Uterus (tissue), 4 donors: ENCODE measurements around the gene SSBP3. TPM values are rescaled to one million over a fixed set of nuclear protein-coding genes. Genes with fewer than 3 reads are reported as not detected.

Source experiments
- DNase-seq, 2 donors: peaks; one replicate each; pipeline ENCODE4 v3.0.0-alpha.2; 2019 to 2020
- H3K27ac ChIP-seq, 2 donors: fragments of 200-600 bp; sonication (generic); 1 replicate in 1 of 2; 2 replicates in 1 of 2; pipeline ENCODE4 v1.5.1; 2016 to 2018
- H3K27me3 ChIP-seq, 2 donors: fragments of 200-600 bp; sonication (generic); one replicate each; pipeline ENCODE4 v1.5.1; 2018 to 2019; ENCODE audit warnings: control low read depth in 1 of 2
- H3K36me3 ChIP-seq, 2 donors: fragments of 200-600 bp; sonication (generic); one replicate each; pipeline ENCODE4 v1.5.1; 2019; ENCODE audit warnings: control low read depth in 1 of 2
- H3K4me1 ChIP-seq, 2 donors: fragments of 200-600 bp; sonication (generic); one replicate each; pipeline ENCODE4 v1.5.1; 2018 to 2019; ENCODE audit warnings: control low read depth in 1 of 2
- H3K4me3 ChIP-seq, 2 donors: fragments of 200-600 bp; sonication (generic); 1 replicate in 1 of 2; 2 replicates in 1 of 2; pipeline ENCODE4 v1.5.1; 2018 to 2019; ENCODE audit warnings: mild to moderate bottlenecking in 1 of 2
- H3K9me3 ChIP-seq, 2 donors: fragments of 200-600 bp; sonication (generic); one replicate each; pipeline ENCODE4 v1.5.1; 2019; ENCODE audit warnings: control low read depth in 1 of 2
- POLR2A ChIP-seq, 2 donors: fragments of 450-650 bp; IDR thresholded peaks; one replicate each; pipeline ENCODE4 v1.6.1; 2016; ENCODE audit warnings: antibody characterized with exemption in 2 of 2, mild to moderate bottlenecking in 1 of 2, moderate library complexity in 1 of 2
- intact Hi-C: fragments of 100-400 bp; cut with DNase I; formaldehyde crosslinking; loops from one replicate; pipeline ENCODE4 v1.15.1; 2023; ENCODE audit warnings: low total_unique reads
- total RNA-seq, 4 donors: library from RNA; depleted of rRNA in 3 of 4; stranded (reverse); fragments of >200 nt in 3 of 4; gene quantifications; one replicate each; pipeline versions ENCODE4 v1.1.0 to v1.2.4, GENCODE V29; 2014 to 2023
- TF ChIP-seq, protein P1 (sequence below), 4 experiments: fragments of 200-600 bp in 2 of 4; fragments of 450-650 bp in 2 of 4; sonication (generic) in 2 of 4; IDR thresholded peaks; one replicate each; pipeline ENCODE4 v1.5.1; 2016 to 2019; ENCODE audit warnings: antibody characterized with exemption in 4 of 4, mild to moderate bottlenecking in 2 of 4, moderate library complexity in 1 of 4
- donor health status: DM: yes; HTN: yes; CAD: no.

SSBP3 gene
- total RNA-seq, 4 donors from 2014 or later = 19.7 to 125 (median 31.4) TPM

DNA sequence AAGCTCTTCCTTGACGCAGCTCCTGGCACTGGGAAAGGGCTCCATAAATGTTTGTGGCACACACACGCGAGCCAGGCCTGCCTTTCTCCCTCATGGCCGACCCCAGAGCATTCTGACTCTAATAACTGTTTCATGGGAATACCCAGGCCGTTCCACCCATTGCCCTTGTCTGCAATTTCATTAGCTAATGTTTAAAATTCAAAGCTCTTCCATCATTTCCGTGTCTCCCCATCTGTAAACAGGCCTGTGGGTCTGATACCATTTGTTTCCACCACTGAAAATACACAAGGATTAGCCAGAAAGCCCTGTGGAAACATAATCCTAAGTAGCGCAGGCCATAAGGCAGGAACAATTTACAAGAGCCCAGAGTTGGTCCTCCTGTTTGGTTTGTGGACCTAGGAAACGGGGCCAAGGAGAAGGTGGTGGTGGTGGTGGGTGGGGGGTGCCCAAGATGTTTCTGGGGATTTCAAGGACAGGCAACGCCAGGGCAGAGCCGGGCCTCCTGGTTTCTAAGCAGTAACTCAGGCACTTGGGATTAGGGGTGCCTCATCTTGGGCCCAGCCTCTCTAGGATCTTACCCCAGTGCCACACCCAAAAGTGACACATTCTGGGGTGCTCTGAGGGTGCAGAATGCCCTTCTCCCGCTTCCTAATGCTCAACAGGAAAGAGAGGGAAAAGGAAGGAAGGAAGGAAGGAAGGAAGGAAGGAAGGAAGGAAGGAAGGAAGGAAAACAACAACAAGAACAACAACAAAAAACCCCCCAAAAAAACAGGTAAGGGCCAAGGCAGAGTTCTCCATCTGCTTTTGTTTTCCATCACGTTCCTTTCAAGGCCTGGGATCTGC lies 79.4 kb downstream of the SSBP3 start:
- peaks cover 24 to 66% of the 10 kb centered on the region in 2 donors for H3K4me1 ChIP-seq
- H3K27me3 ChIP-seq = no peaks in the 10 kb centered on the region
- H3K36me3 ChIP-seq = no peaks in the 10 kb centered on the region
- intact Hi-C loops = loop anchor here (10.0 kb wide), 1 partner anchor 52 kb away; no protein-coding TSS in a partner anchor
- H3K4me3 ChIP-seq = no peak overlapping the region
- TF ChIP-seq, protein P1, sequence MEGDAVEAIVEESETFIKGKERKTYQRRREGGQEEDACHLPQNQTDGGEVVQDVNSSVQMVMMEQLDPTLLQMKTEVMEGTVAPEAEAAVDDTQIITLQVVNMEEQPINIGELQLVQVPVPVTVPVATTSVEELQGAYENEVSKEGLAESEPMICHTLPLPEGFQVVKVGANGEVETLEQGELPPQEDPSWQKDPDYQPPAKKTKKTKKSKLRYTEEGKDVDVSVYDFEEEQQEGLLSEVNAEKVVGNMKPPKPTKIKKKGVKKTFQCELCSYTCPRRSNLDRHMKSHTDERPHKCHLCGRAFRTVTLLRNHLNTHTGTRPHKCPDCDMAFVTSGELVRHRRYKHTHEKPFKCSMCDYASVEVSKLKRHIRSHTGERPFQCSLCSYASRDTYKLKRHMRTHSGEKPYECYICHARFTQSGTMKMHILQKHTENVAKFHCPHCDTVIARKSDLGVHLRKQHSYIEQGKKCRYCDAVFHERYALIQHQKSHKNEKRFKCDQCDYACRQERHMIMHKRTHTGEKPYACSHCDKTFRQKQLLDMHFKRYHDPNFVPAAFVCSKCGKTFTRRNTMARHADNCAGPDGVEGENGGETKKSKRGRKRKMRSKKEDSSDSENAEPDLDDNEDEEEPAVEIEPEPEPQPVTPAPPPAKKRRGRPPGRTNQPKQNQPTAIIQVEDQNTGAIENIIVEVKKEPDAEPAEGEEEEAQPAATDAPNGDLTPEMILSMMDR (IDR thresholded peaks at IDR 0.05) = no peak
- no peak for TF ChIP-seq POLR2A (IDR thresholded peaks at IDR 0.05)
- no peaks in the 10 kb centered on the region for H3K9me3 ChIP-seq
- peak overlapping the region; percentile 83 to 88 for H3K27ac ChIP-seq
- DNase-seq = no peak

DNA sequence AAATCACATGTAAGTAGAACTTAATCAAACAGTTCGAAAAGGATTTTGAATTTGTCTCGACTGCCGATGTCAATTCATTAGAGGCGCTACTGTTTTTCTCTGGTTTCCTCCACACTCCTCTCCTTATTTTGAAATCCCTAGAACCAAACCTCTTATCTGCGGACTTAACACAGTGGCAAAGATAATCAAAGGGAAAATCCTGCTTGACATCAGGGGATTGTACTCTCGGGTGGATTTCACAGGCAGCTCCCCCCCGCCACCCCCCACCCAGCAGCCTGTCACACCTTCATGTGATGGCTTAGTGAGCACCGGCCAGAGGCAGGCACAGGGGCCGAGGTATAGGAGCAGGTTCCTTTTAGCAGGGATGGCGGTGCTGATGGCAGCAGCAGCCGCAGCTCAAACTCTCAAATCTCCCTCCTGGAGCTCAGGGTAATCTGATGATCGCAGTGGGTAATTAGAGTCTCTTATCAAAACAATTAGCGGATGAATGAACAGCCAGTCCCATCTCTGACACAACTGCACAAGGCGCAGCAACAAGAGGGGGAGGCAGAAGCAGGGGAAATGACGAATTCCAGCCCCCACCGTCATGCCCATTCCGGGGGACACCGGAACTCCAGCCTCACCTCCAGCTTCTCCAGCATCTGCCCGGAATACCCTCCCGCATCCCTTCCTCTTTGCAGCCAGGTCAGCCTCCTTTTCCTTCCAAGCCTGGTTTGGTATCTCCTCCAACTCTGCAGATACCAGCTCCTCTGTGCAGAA lies 80.3 kb downstream of the SSBP3 start:
- DNase-seq = no peak
- no peaks in the 10 kb centered on the region for H3K9me3 ChIP-seq
- H3K4me1 ChIP-seq = peaks cover 27 to 59% of the 10 kb centered on the region in 2 donors
- intact Hi-C loops = loop anchor here (10.0 kb wide), 1 partner anchor 51 kb away; no protein-coding TSS in a partner anchor
- H3K27me3 ChIP-seq = no peaks in the 10 kb centered on the region
- H3K36me3 ChIP-seq = no peaks in the 10 kb centered on the region
- peak overlapping the region; percentile 83 to 88 for H3K27ac ChIP-seq
- TF ChIP-seq POLR2A (IDR thresholded peaks at IDR 0.05) = no peak
- TF ChIP-seq, protein P1 (IDR thresholded peaks at IDR 0.05) = no peak
- H3K4me3 ChIP-seq = no peak overlapping the region

DNA sequence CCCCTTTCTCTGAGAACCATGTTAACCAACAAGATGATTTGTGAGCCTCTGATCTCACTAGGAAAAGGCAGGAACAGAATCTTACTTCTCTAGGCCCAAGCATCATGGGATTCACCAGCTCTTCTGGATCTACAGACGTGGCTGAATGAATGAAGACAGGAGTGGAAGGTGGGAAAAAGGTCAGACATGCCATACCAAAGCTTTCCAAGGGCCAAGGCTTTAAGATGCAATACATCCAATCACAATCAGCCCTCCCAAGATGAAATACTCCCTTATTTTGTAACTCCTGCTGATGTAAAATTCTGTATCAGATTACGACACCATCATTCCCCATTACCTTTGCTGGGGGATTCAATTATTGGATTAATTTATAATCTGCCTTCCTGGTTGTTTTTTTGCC lies 80.9 kb downstream of the SSBP3 start:
- H3K4me3 ChIP-seq = no peak overlapping the region
- no peaks in the 10 kb centered on the region for H3K27me3 ChIP-seq
- H3K4me1 ChIP-seq = peaks cover 27 to 53% of the 10 kb centered on the region in 2 donors
- TF ChIP-seq, protein P1 (IDR thresholded peaks at IDR 0.05) = no peak
- no peak for TF ChIP-seq POLR2A (IDR thresholded peaks at IDR 0.05)
- no peaks in the 10 kb centered on the region for H3K36me3 ChIP-seq
- DNase-seq = no peak
- no peaks in the 10 kb centered on the region for H3K9me3 ChIP-seq
- intact Hi-C loops = loop anchor here (10.0 kb wide), 1 partner anchor 50 kb away; no protein-coding TSS in a partner anchor
- H3K27ac ChIP-seq = peak overlapping the region; percentile 83 to 88

DNA sequence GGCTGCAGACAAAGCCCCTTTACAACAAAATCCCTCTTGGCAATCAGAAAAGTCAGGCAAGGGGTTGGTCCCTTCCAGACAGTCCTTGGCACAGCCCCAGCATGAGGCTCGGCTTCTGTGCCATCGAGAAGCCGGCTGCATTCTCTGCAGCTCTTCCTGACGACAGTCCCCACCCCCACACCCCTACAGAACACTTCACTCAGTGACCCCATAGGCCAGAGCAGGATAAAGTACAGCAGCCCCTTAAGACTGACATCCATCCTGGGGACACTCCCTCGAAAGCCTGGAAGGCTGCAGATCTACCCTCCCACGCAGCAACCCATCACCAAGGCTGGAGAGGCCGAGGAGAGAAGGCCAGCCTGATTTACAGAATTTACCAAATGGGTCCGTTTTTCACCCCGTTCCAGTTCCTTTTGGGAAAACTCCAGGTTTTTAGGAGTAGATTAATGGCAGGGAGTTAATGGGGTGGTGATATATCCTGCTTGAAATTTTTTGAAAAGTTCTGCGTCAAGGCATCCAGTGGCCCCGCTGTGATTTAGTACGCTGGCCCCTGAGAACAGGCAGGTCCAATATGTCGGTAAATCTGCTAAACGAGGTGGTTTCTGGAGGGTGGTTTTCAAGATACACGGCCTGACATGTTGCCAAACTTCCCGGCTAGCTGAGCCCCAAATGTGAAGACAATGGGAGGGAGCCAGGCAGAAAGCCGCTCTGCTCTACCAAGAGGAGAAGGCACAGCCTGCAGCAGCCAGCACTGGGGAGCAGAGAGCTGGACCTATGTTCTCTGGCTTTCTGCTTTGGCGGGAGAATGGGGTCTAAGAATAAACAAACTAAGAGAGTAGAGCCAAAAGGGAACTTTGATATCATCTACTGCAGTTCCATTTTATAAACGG lies 81.7 kb downstream of the SSBP3 start:
- peak; percentile 77 to 82 for DNase-seq
- Histone ChIP-seq H3K4me3 (no peak overlapping the region), H3K27me3 (no peaks in the 10 kb centered on the region), H3K9me3 (no peaks in the 10 kb centered on the region), H3K36me3 (no peaks in the 10 kb centered on the region), H3K4me1 (peaks cover 27 to 49% of the 10 kb centered on the region in 2 donors), H3K27ac (peak overlapping the region; percentile 83 to 88)
- TF ChIP-seq, protein P1 (IDR thresholded peaks at IDR 0.05) = no peak
- no peak for TF ChIP-seq POLR2A (IDR thresholded peaks at IDR 0.05)
- intact Hi-C loops = loop anchor here (10.0 kb wide), 1 partner anchor 50 kb away; no protein-coding TSS in a partner anchor
